ENCODE results near the gene SCAF11.
A peak's percentile ranks its signal among the peaks of the same experiment; 100 is the strongest.
"Not testable (repeated sequence)": the region's sequence is repeated elsewhere in the genome, so short reads cannot be mapped to it uniquely, and the experiment has no call there.

Gene SCAF11

GRCh38 chr12:45990468-45991283, at the start of gene SCAF11:
Gene SCAF11, minus strand, starts transcription at chr12:45990574. Its CDS starts 26,407 bp downstream, at chr12:45964167.
- peak; percentile 100 for DNase-seq (ENCODE audit: low read depth in 2 of 2)

- not testable (repeated sequence) for DNase-seq (ENCODE audit: low read depth in 2 of 2)
These were observed 46.7 kb upstream of the SCAF11 start for GRCh38 chr12:46037066-46037465.

- no peak for DNase-seq (ENCODE audit: low read depth in 2 of 2)
These were observed 36.8 kb upstream of the SCAF11 start for GRCh38 chr12:46027172-46027571.

- DNase-seq (ENCODE audit: low read depth in 2 of 2) = no peak
These were observed 33.7 kb upstream of the SCAF11 start for GRCh38 chr12:46024099-46024498.

GRCh38 chr12:46020768-46021167, 30.4 kb upstream of the SCAF11 start:
- no peak for DNase-seq (ENCODE audit: low read depth in 2 of 2)

- DNase-seq (ENCODE audit: low read depth in 2 of 2) = not testable (repeated sequence)
These were observed 28.3 kb upstream of the SCAF11 start for GRCh38 chr12:46018712-46019111.

GRCh38 chr12:46017866-46018375, 27.5 kb upstream of the SCAF11 start:
- not testable (repeated sequence) for DNase-seq (ENCODE audit: low read depth in 2 of 2)

GRCh38 chr12:46005823-46006222, 15.4 kb upstream of the SCAF11 start:
- DNase-seq (ENCODE audit: low read depth in 2 of 2) = no peak

GRCh38 chr12:46005151-46005797, 14.9 kb upstream of the SCAF11 start:
- DNase-seq (ENCODE audit: low read depth in 2 of 2) = no peak

GRCh38 chr12:46004715-46005114, 14.3 kb upstream of the SCAF11 start:
- no peak for DNase-seq (ENCODE audit: low read depth in 2 of 2)

GRCh38 chr12:46000076-46000475, 9.7 kb upstream of the SCAF11 start:
- not testable (repeated sequence) for DNase-seq (ENCODE audit: low read depth in 2 of 2)

- DNase-seq (ENCODE audit: low read depth in 2 of 2) = no peak
These were observed 4.4 kb upstream of the SCAF11 start for GRCh38 chr12:45994736-45995135.

GRCh38 chr12:45991284-45992249, 1.2 kb upstream of the SCAF11 start:
- DNase-seq (ENCODE audit: low read depth in 2 of 2) = peak; percentile 34 to 55

GRCh38 chr12:45989721-45990467, 480 bp downstream of the SCAF11 start:
- DNase-seq (ENCODE audit: low read depth in 2 of 2) = peak; percentile 17 to 51

GRCh38 chr12:45989287-45989686, 1.1 kb downstream of the SCAF11 start:
- DNase-seq (ENCODE audit: low read depth in 2 of 2) = no peak

GRCh38 chr12:45988264-45988663, 2.1 kb downstream of the SCAF11 start:
- DNase-seq (ENCODE audit: low read depth in 2 of 2) = no peak

- no peak for DNase-seq (ENCODE audit: low read depth in 2 of 2)
These were observed 3.0 kb downstream of the SCAF11 start for GRCh38 chr12:45987340-45987727.

GRCh38 chr12:45986641-45987339, 3.6 kb downstream of the SCAF11 start:
- no peak for DNase-seq (ENCODE audit: low read depth in 2 of 2)

GRCh38 chr12:45981075-45981837, 9.1 kb downstream of the SCAF11 start:
- DNase-seq (ENCODE audit: low read depth in 2 of 2) = no peak

- no peak for DNase-seq (ENCODE audit: low read depth in 2 of 2)
These were observed 9.8 kb downstream of the SCAF11 start for GRCh38 chr12:45980540-45980939.
